ENCODE results near the gene GSTA4.

Gene GSTA4

GRCh38 chr6:52995913-52996645 lies 995 bp upstream of the GSTA4 start:
- Histone ChIP-seq H3K4me1 (ENCODE audit: insufficient read depth, low read length, poor library complexity, severe bottlenecking) (peaks cover 15% of the 10 kb centered on the region), H3K9me3 (ENCODE audit: insufficient read depth, low read depth, low read length) (no peaks in the 10 kb centered on the region), H2AFZ (ENCODE audit: low read length) (no peak overlapping the region), H3K4me2 (ENCODE audit: low read depth, low read length, poor library complexity, severe bottlenecking) (peak overlapping the region; percentile 85), H3K4me3 (ENCODE audit: low read length, poor library complexity, severe bottlenecking) (peak overlapping the region; percentile 72), H3K27me3 (ENCODE audit: insufficient read depth, low read length, poor library complexity, severe bottlenecking) (peaks cover 18% of the 10 kb centered on the region), H3K36me3 (ENCODE audit: insufficient read depth, low read length) (no peaks in the 10 kb centered on the region), H3K79me2 (ENCODE audit: insufficient read depth, low read length) (no peaks in the 10 kb centered on the region), H3F3A (ENCODE audit: low read depth) (peaks cover 6% of the 10 kb centered on the region; the same call in 1 of the 2 replicates), H3K9ac (ENCODE audit: low read depth, low read length, poor library complexity, severe bottlenecking) (no peak overlapping the region), H4K20me1 (ENCODE audit: insufficient read depth, low read length, poor library complexity, severe bottlenecking) (peaks cover 4% of the 10 kb centered on the region), H3K9me2 (replicated peaks; ENCODE audit: low read depth, low read length) (no peaks in the 10 kb centered on the region)
- TF ChIP-seq CTCF (conservative IDR thresholded peaks at IDR 0.05; ENCODE audit: low read length) (no peak), EZH2phosphoT487 (IDR thresholded peaks at IDR 0.05; ENCODE audit: borderline replicate concordance) (no peak)

DNA sequence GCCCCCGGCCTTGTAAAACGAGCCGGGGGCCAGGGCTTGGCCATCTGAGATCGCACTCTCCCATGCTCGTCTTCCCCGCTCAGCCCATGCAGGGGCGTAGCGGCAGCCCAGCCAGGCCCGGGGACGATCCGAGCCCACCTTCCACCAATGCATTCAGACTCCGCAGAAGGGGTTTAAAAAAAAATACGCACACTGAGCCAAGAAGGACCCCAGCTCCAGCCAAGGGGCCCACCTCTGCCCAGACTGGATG lies 320 bp downstream of the GSTA4 start:
- Histone ChIP-seq H3K9me2 (replicated peaks; ENCODE audit: low read depth, low read length) (no peaks in the 10 kb centered on the region), H3K36me3 (ENCODE audit: insufficient read depth, low read length) (no peaks in the 10 kb centered on the region), H3K4me2 (ENCODE audit: low read depth, low read length, poor library complexity, severe bottlenecking) (peak overlapping the region; percentile 86), H3K79me2 (ENCODE audit: insufficient read depth, low read length) (no peaks in the 10 kb centered on the region), H4K20me1 (ENCODE audit: insufficient read depth, low read length, poor library complexity, severe bottlenecking) (peaks cover 4% of the 10 kb centered on the region), H3K9me3 (ENCODE audit: insufficient read depth, low read depth, low read length) (no peaks in the 10 kb centered on the region), H2AFZ (ENCODE audit: low read length) (peak overlapping the region; percentile 100), H3K4me3 (ENCODE audit: low read length, poor library complexity, severe bottlenecking) (peak overlapping the region; percentile 94), H3K9ac (ENCODE audit: low read depth, low read length, poor library complexity, severe bottlenecking) (peak overlapping the region; percentile 79), H3K27me3 (ENCODE audit: insufficient read depth, low read length, poor library complexity, severe bottlenecking) (peaks cover 29% of the 10 kb centered on the region), H3K4me1 (ENCODE audit: insufficient read depth, low read length, poor library complexity, severe bottlenecking) (peaks cover 15% of the 10 kb centered on the region), H3F3A (ENCODE audit: low read depth) (peaks cover 6% of the 10 kb centered on the region; the same call in 1 of the 2 replicates)
- TF ChIP-seq CTCF (conservative IDR thresholded peaks at IDR 0.05; ENCODE audit: low read length) = no peak
- TF ChIP-seq EZH2phosphoT487 (IDR thresholded peaks at IDR 0.05; ENCODE audit: borderline replicate concordance) = no peak

GRCh38 chr6:52994031-52994838 lies 849 bp downstream of the GSTA4 start:
- Histone ChIP-seq H4K20me1 (ENCODE audit: insufficient read depth, low read length, poor library complexity, severe bottlenecking) (peaks cover 4% of the 10 kb centered on the region), H3K4me3 (ENCODE audit: low read length, poor library complexity, severe bottlenecking) (peak overlapping the region; percentile 94), H3K9ac (ENCODE audit: low read depth, low read length, poor library complexity, severe bottlenecking) (peak overlapping the region; percentile 79), H3K4me2 (ENCODE audit: low read depth, low read length, poor library complexity, severe bottlenecking) (peak overlapping the region; percentile 86), H3K36me3 (ENCODE audit: insufficient read depth, low read length) (no peaks in the 10 kb centered on the region), H3K9me3 (ENCODE audit: insufficient read depth, low read depth, low read length) (no peaks in the 10 kb centered on the region), H3F3A (ENCODE audit: low read depth) (peaks cover 6% of the 10 kb centered on the region; the same call in 1 of the 2 replicates), H2AFZ (ENCODE audit: low read length) (peak overlapping the region; percentile 100), H3K4me1 (ENCODE audit: insufficient read depth, low read length, poor library complexity, severe bottlenecking) (peaks cover 15% of the 10 kb centered on the region), H3K9me2 (replicated peaks; ENCODE audit: low read depth, low read length) (no peaks in the 10 kb centered on the region), H3K27me3 (ENCODE audit: insufficient read depth, low read length, poor library complexity, severe bottlenecking) (peaks cover 34% of the 10 kb centered on the region), H3K79me2 (ENCODE audit: insufficient read depth, low read length) (no peaks in the 10 kb centered on the region)
- TF ChIP-seq CTCF (conservative IDR thresholded peaks at IDR 0.05; ENCODE audit: low read length) (no peak), EZH2phosphoT487 (IDR thresholded peaks at IDR 0.05; ENCODE audit: borderline replicate concordance) (no peak)

All from Loucy (cell line).